ENCODE results near the gene IZUMO1.

IZUMO1 gene

DNA sequence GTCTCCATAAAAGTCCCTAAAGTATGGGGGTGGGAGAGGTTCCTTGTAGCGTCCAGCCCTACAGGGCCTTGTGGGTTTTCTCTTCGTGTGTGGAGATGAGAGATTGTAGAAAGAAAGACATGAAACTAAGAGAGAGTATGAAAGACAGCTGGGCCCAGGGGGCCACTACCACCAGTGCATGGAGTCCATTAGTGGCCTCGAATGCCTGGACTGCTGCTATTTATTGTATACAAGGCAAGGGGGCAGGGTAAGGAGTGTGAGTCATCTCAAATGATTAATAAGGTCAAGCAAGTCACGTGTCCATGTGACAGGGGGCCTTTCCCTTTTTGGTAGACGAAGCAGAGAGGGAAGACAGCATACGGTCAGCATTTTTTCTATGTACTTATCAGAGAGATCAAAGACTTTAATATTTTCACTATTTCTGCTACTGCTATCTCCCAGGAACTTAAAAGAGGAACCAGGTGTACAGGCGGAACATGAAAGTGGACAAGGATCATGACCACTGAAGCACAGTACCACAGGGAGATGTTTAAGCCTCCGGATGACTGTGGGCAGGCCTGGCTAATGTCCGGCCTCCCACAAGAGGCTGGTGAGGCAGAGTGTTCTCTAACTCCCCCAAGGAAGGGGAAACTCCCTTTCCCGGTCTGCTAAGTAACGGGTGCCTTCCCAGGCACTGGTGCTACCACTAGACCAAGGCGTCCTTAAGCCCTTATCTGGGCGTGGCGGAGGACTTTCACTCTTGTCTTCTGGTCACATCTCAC lies 34.1 kb upstream of the IZUMO1 start:
- TF ChIP-seq, protein P1, sequence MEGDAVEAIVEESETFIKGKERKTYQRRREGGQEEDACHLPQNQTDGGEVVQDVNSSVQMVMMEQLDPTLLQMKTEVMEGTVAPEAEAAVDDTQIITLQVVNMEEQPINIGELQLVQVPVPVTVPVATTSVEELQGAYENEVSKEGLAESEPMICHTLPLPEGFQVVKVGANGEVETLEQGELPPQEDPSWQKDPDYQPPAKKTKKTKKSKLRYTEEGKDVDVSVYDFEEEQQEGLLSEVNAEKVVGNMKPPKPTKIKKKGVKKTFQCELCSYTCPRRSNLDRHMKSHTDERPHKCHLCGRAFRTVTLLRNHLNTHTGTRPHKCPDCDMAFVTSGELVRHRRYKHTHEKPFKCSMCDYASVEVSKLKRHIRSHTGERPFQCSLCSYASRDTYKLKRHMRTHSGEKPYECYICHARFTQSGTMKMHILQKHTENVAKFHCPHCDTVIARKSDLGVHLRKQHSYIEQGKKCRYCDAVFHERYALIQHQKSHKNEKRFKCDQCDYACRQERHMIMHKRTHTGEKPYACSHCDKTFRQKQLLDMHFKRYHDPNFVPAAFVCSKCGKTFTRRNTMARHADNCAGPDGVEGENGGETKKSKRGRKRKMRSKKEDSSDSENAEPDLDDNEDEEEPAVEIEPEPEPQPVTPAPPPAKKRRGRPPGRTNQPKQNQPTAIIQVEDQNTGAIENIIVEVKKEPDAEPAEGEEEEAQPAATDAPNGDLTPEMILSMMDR (IDR thresholded peaks at IDR 0.05; ENCODE audit: extremely low read depth, missing control alignments): no peak
- DNase-seq (ENCODE audit: low spot score): no peak

GRCh38 chr19:48779636-48780035 lies 32.9 kb upstream of the IZUMO1 start:
- TF ChIP-seq, protein P1 (IDR thresholded peaks at IDR 0.05; ENCODE audit: extremely low read depth, missing control alignments): no peak
- no peak for DNase-seq (ENCODE audit: low spot score)

GRCh38 chr19:48777720-48778119 lies 31.0 kb upstream of the IZUMO1 start:
- TF ChIP-seq, protein P1 (IDR thresholded peaks at IDR 0.05; ENCODE audit: extremely low read depth, missing control alignments): no peak
- DNase-seq (ENCODE audit: low spot score): no peak

- no peak for DNase-seq (ENCODE audit: low spot score)
- TF ChIP-seq, protein P1 (IDR thresholded peaks at IDR 0.05; ENCODE audit: extremely low read depth, missing control alignments): no peak
Observed at GRCh38 chr19:48777139-48777538, 30.4 kb upstream of the IZUMO1 start.

DNA sequence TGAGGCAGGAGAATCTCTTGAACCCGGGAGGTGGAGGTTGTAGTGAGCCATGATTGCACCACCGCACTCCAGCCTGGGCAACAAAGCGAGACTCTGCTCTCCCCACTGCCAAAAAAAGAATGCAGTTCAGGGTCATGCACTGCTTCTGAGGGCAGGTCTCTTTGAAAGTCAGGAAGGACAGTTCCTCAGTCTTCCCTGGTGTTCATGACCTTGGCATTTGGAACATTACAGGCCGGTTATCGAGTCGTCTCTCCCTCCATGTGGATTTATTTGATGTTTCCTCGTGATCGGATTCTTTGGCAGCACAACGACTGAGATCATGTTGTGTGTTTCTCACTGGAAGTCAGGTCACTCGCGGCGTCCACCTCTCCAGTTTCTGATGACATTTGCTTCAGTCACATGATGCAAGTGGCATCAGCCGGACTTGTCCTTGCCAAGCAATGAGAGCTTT lies 25.8 kb upstream of the IZUMO1 start:
- TF ChIP-seq, protein P1 (IDR thresholded peaks at IDR 0.05; ENCODE audit: extremely low read depth, missing control alignments): no peak
- DNase-seq (ENCODE audit: low spot score): no peak

GRCh38 chr19:48770734-48771472 lies 24.2 kb upstream of the IZUMO1 start:
- TF ChIP-seq, protein P1 (IDR thresholded peaks at IDR 0.05; ENCODE audit: extremely low read depth, missing control alignments): no peak
- no peak for DNase-seq (ENCODE audit: low spot score)

GRCh38 chr19:48770266-48770665 lies 23.6 kb upstream of the IZUMO1 start:
- no peak for DNase-seq (ENCODE audit: low spot score)
- TF ChIP-seq, protein P1 (IDR thresholded peaks at IDR 0.05; ENCODE audit: extremely low read depth, missing control alignments): no peak
